ENCODE measurements around the gene TF. TPM values are rescaled to one million over a fixed set of nuclear protein-coding genes. Genes with fewer than 3 reads are reported as not detected.

The TF gene
- total RNA-seq, 1 donor from 2014 or later: 1.3 TPM

- no peak for DNase-seq
Measured at GRCh38 chr3:133757701-133758567, 11.7 kb downstream of the TF start.

GRCh38 chr3:133758568-133758928 lies 12.4 kb downstream of the TF start:
- intact Hi-C loops (cut with micrococcal nuclease): no loop called here
- no peak for TF ChIP-seq CTCF (IDR thresholded peaks at IDR 0.05; ENCODE audit: borderline replicate concordance)
- H3K27me3 ChIP-seq (ENCODE audit: low read depth): no peaks in the 10 kb centered on the region

More at GRCh38 chr3:133757701-133758567, 11.7 kb downstream of the TF start:
- no peaks in the 10 kb centered on the region for H3K4me1 ChIP-seq
- H3K27ac ChIP-seq (replicated peaks): no peak overlapping the region
- no peak overlapping the region for H3K4me3 ChIP-seq
- intact Hi-C loops (cut with micrococcal nuclease): no loop called here
- H3K27me3 ChIP-seq (ENCODE audit: low read depth): no peaks in the 10 kb centered on the region
- no peaks in the 10 kb centered on the region for H3K9me3 ChIP-seq (replicated peaks)
- TF ChIP-seq CTCF (IDR thresholded peaks at IDR 0.05; ENCODE audit: borderline replicate concordance): no peak
- no peaks in the 10 kb centered on the region for H3K36me3 ChIP-seq

GRCh38 chr3:133758964-133759739 lies 13.0 kb downstream of the TF start:
- Histone ChIP-seq H3K27me3 (ENCODE audit: low read depth) (no peaks in the 10 kb centered on the region), H3K9me3 (replicated peaks) (no peaks in the 10 kb centered on the region), H3K27ac (replicated peaks) (no peak overlapping the region), H3K36me3 (no peaks in the 10 kb centered on the region), H3K4me3 (no peak overlapping the region), H3K4me1 (peaks cover 4% of the 10 kb centered on the region)
- TF ChIP-seq CTCF (IDR thresholded peaks at IDR 0.05; ENCODE audit: borderline replicate concordance): no peak
- no peak for DNase-seq
- intact Hi-C loops (cut with micrococcal nuclease): no loop called here

More at GRCh38 chr3:133758568-133758928, 12.4 kb downstream of the TF start:
- H3K27ac ChIP-seq (replicated peaks): no peak overlapping the region
- H3K9me3 ChIP-seq (replicated peaks): no peaks in the 10 kb centered on the region
- DNase-seq: no peak
- no peaks in the 10 kb centered on the region for H3K4me1 ChIP-seq
- no peak overlapping the region for H3K4me3 ChIP-seq
- H3K36me3 ChIP-seq: no peaks in the 10 kb centered on the region

GRCh38 chr3:133759740-133760305 lies 13.6 kb downstream of the TF start:
- H3K27me3 ChIP-seq (ENCODE audit: low read depth): no peaks in the 10 kb centered on the region
- H3K27ac ChIP-seq (replicated peaks): no peak overlapping the region
- intact Hi-C loops (cut with micrococcal nuclease): no loop called here
- no peaks in the 10 kb centered on the region for H3K9me3 ChIP-seq (replicated peaks)
- H3K36me3 ChIP-seq: no peaks in the 10 kb centered on the region
- peaks cover 10% of the 10 kb centered on the region for H3K4me1 ChIP-seq
- DNase-seq: no peak
- no peak overlapping the region for H3K4me3 ChIP-seq
- TF ChIP-seq CTCF (IDR thresholded peaks at IDR 0.05; ENCODE audit: borderline replicate concordance): no peak

GRCh38 chr3:133760916-133761315 lies 14.7 kb downstream of the TF start:
- Histone ChIP-seq H3K27me3 (ENCODE audit: low read depth) (no peaks in the 10 kb centered on the region), H3K4me1 (peaks cover 15% of the 10 kb centered on the region), H3K4me3 (no peak overlapping the region), H3K9me3 (replicated peaks) (no peaks in the 10 kb centered on the region), H3K36me3 (no peaks in the 10 kb centered on the region), H3K27ac (replicated peaks) (no peak overlapping the region)
- TF ChIP-seq CTCF (IDR thresholded peaks at IDR 0.05; ENCODE audit: borderline replicate concordance): no peak
- intact Hi-C loops (cut with micrococcal nuclease): no loop called here
- DNase-seq: no peak
